K562 (cell line): ENCODE measurements around the gene CETN1. TPM values are rescaled to one million over a fixed set of nuclear protein-coding genes. Genes with fewer than 3 reads are reported as not detected.

Experiments
- ATAC-seq: fragments of 200-7000 bp; cut with Tn5 transposase; 3 replicates; pipeline ENCODE4 v1.9.1; 2020; ENCODE audit warnings: moderate library complexity
- BruUV-seq: library from RNA; stranded (reverse); fragments of 400-500 nt; replicated peaks from 2 replicates; lab custom pipeline; 2021; lab: Mats Ljungman, UMichigan
- CTCF ChIA-PET: fragments of 300-600 bp; formaldehyde crosslinking; extraction: SDS; loops from one replicate; lab custom pipeline; 2021; ENCODE audit warnings: low intra/inter-chr PET ratio; lab: Yijun Ruan, JAX
- POLR2A ChIA-PET: fragments of 300-600, 350-650 bp; sonication (Branson Sonifier 250); formaldehyde crosslinking; extraction: SDS; loops from one replicate; lab custom pipeline; 2021; ENCODE audit warnings: antibody characterized with exemption, inconsistent platforms; lab: Yijun Ruan, JAX
- DNase-seq, 4 experiments: peaks; one replicate each; pipeline versions ENCODE4 v3.0.0 to v3.0.0-alpha.2; 2011 to 2018; ENCODE audit warnings: low spot score in 3 of 4, mixed read lengths in 3 of 4; ENCODE audit errors: extremely low read depth in 1 of 4
- FAIRE-seq: peaks from 2 replicates; lab custom pipeline; 2011; peaks lifted over from hg19 to GRCh38; lab: Jason Lieb, UNC
- H2AFZ ChIP-seq: 2 replicates; pipeline ENCODE4 v1.6.0; 2011; ENCODE audit warnings: low read depth, low read length, control low read depth, inconsistent platforms
- H3K27ac ChIP-seq: fragments of 200-600 bp; 3 replicates; pipeline ENCODE4 v1.8.0; 2011; ENCODE audit warnings: low read depth, mild to moderate bottlenecking, control low read depth, inconsistent platforms, low read length, moderate library complexity, mixed read lengths; ENCODE audit errors: extremely low read depth
- H3K27me3 ChIP-seq, 2 experiments: fragments of 300-600 bp in 1 of 2; 2 replicates in 1 of 2; 3 replicates in 1 of 2; pipeline versions ENCODE4 v1.6.0 to v1.8.0; 2011; ENCODE audit warnings: inconsistent platforms in 2 of 2, low read length in 2 of 2, mild to moderate bottlenecking in 1 of 2, mixed read lengths in 1 of 2, moderate library complexity in 1 of 2; ENCODE audit not compliant: control insufficient read depth in 2 of 2, insufficient read depth in 2 of 2
- H3K36me3 ChIP-seq: fragments of 300-600 bp; 3 replicates; pipeline ENCODE4 v1.8.0; 2011; ENCODE audit warnings: mild to moderate bottlenecking, low read length, inconsistent platforms; ENCODE audit not compliant: control insufficient read depth, insufficient read depth
- H3K4me1 ChIP-seq, 2 experiments: fragments of 200-600 bp in 1 of 2; replicated peaks in 1 of 2; 2 replicates in 1 of 2; 3 replicates in 1 of 2; pipeline versions ENCODE4 v1.5.1 to v1.8.0; 2011; ENCODE audit warnings: inconsistent platforms in 2 of 2, low read length in 2 of 2, mild to moderate bottlenecking in 1 of 2, mixed read lengths in 1 of 2, moderate library complexity in 1 of 2; ENCODE audit not compliant: control insufficient read depth in 2 of 2, insufficient read depth in 2 of 2
- H3K4me2 ChIP-seq: 2 replicates; pipeline ENCODE4 v1.6.1; 2011; ENCODE audit warnings: low read length, control low read depth, inconsistent platforms, mixed read lengths; ENCODE audit not compliant: insufficient read depth
- H3K4me3 ChIP-seq: fragments of 200-600 bp; sonication (generic), shearing (Covaris generic); 2 replicates; pipeline ENCODE4 v1.5.1; 2016; ENCODE audit warnings: control low read depth, inconsistent platforms
- H3K79me2 ChIP-seq: fragments of 200-600 bp; 3 replicates; pipeline ENCODE4 v1.8.0; 2011; ENCODE audit warnings: low read length, inconsistent platforms; ENCODE audit not compliant: control insufficient read depth, insufficient read depth
- H3K9ac ChIP-seq, 2 experiments: 2 replicates each; pipeline versions ENCODE4 v1.6.0 to v1.6.1; 2011; ENCODE audit warnings: low read depth in 2 of 2, low read length in 2 of 2, control low read depth in 1 of 2, inconsistent platforms in 1 of 2, mild to moderate bottlenecking in 1 of 2, mixed read lengths in 1 of 2; ENCODE audit not compliant: insufficient read depth in 1 of 2
- H3K9me1 ChIP-seq: one replicate; pipeline ENCODE4 v1.6.0; 2011; ENCODE audit warnings: inconsistent platforms, mild to moderate bottlenecking, low read length, moderate library complexity; ENCODE audit not compliant: control insufficient read depth, insufficient read depth
- H3K9me3 ChIP-seq: replicated peaks from 2 replicates; pipeline ENCODE4 v1.5.1; 2011; ENCODE audit warnings: low read depth, low read length, inconsistent platforms; ENCODE audit not compliant: control insufficient read depth, insufficient read depth
- H4K20me1 ChIP-seq: replicated peaks from 2 replicates; pipeline ENCODE4 v1.6.1; 2011; ENCODE audit warnings: low read length, inconsistent platforms, mixed read lengths; ENCODE audit not compliant: control insufficient read depth, insufficient read depth
- C11orf30 ChIP-seq: fragments of 450-650 bp; IDR thresholded peaks from 2 replicates; pipeline ENCODE4 v1.6.1; 2016; ENCODE audit warnings: low read depth, mild to moderate bottlenecking
- CHD4 ChIP-seq: fragments of 200-600 bp; sonication (generic); IDR thresholded peaks from 3 replicates; pipeline ENCODE4 v1.6.1; 2012; ENCODE audit warnings: low read depth, mild to moderate bottlenecking, mixed read lengths, low read length, inconsistent platforms; ENCODE audit not compliant: insufficient read depth, insufficient replicate concordance, poor library complexity, severe bottlenecking
- HSF4 ChIP-seq: fragments of 250-450 bp; sonication (Bioruptor Pico); IDR thresholded peaks from 2 replicates; pipeline ENCODE4 v2.1.2; 2022; ENCODE audit warnings: mild to moderate bottlenecking, moderate library complexity, borderline replicate concordance
- ILF3 ChIP-seq: fragments of 450-650 bp; IDR thresholded peaks from 2 replicates; pipeline ENCODE4 v1.6.1; 2018; ENCODE audit warnings: antibody characterized with exemption, mild to moderate bottlenecking, moderate library complexity, borderline replicate concordance
- KLF13 ChIP-seq: fragments of 450-650 bp; IDR thresholded peaks from 2 replicates; pipeline ENCODE4 v1.6.1; 2016; ENCODE audit warnings: missing genetic modification characterization, low read depth, mild to moderate bottlenecking, missing compliant biosample characterization, moderate library complexity, borderline replicate concordance
- PTBP1 ChIP-seq: fragments of 200-400 bp; formaldehyde crosslinking; IDR thresholded peaks from 2 replicates; pipeline ENCODE4 v1.6.1; 2017; ENCODE audit warnings: low read depth, low read length
- RNF2 ChIP-seq: sonication (generic); IDR thresholded peaks from 2 replicates; pipeline ENCODE4 v1.6.1; 2016
- SRSF3 ChIP-seq: fragments of 200-400 bp; formaldehyde crosslinking; IDR thresholded peaks from 2 replicates; pipeline ENCODE4 v1.6.1; 2016; ENCODE audit warnings: mild to moderate bottlenecking, low read length, moderate library complexity; ENCODE audit not compliant: insufficient read depth
- TBL1XR1 ChIP-seq, 2 experiments: IDR thresholded peaks; 2 replicates each; pipeline ENCODE4 v1.6.1; 2012; ENCODE audit warnings: improper control_type of control experiment in 2 of 2, low read length in 2 of 2, mild to moderate bottlenecking in 1 of 2
- ZNF316 ChIP-seq: fragments of 450-650 bp; IDR thresholded peaks from 2 replicates; pipeline ENCODE4 v1.6.1; 2016
- ZNF41 ChIP-seq: fragments of 250-450 bp; sonication (Bioruptor Pico); conservative IDR thresholded peaks from 2 replicates; pipeline ENCODE4 v1.4.0; 2020; ENCODE audit warnings: mild to moderate bottlenecking
- ZNF551 ChIP-seq: fragments of 250-450 bp; sonication (Bioruptor Pico); IDR thresholded peaks from 2 replicates; pipeline ENCODE4 v1.5.0; 2021; ENCODE audit warnings: mild to moderate bottlenecking, moderate library complexity
- WGBS: fragments of 100-300 bp; shearing (Covaris generic); methylation state at CpG from one replicate; pipeline ENCODE4 v1.1.6; 2016; ENCODE audit warnings: low coverage, mixed read lengths; ENCODE audit not compliant: insufficient coverage; ENCODE audit errors: missing lambda C conversion rate; 5-methylcytosine and 5-hydroxymethylcytosine counted together
- in situ Hi-C: fragments of 300-500 bp; cut with MboI; formaldehyde crosslinking; loops from 4 replicates; pipeline ENCODE4 v1.15.0; 2018; ENCODE audit warnings: inconsistent platforms, mixed read lengths
- intact Hi-C: fragments of 100-400 bp; cut with micrococcal nuclease; formaldehyde crosslinking; loops from 2 replicates; pipeline ENCODE4 v1.14.2; 2022
- polyA plus RNA-seq, 8 experiments: library from polyadenylated mRNA; depleted of rRNA in 4 of 8; stranded (reverse) in 5 of 8; unstranded in 3 of 8; fragments of >200 nt; fragmentation: Nextera tagmentation in 2 of 8; fragmentation: Illumina TruSeq in 1 of 8; extraction: Ambion mirVana in 2 of 8; extraction: Trizol in 1 of 8; gene quantifications; 2 replicates each; pipeline versions ENCODE4 v1.2.1 to v1.2.3, GENCODE V29; 2011 to 2014; ENCODE audit warnings: inconsistent platforms in 1 of 8, missing spikeins in 1 of 8
- total RNA-seq, 7 experiments: library from RNA; depleted of rRNA in 6 of 7; stranded (reverse); fragments of >200 nt in 6 of 7; fragmentation: Illumina TruSeq in 2 of 7; extraction: Trizol in 2 of 7; gene quantifications; 2 replicates each; pipeline versions ENCODE4 v1.2.1 to v1.2.3, GENCODE V29; 2011 to 2021; ENCODE audit warnings: low replicate concordance in 1 of 7
- TF ChIP-seq, protein P1 (sequence below): conservative IDR thresholded peaks from 2 replicates; pipeline ENCODE4 v1.6.1; 2011; ENCODE audit warnings: low read depth, mild to moderate bottlenecking, low read length; ENCODE audit not compliant: control insufficient read depth
- TF ChIP-seq, protein P2 (sequence below): fragments of 250-450 bp; sonication (Bioruptor Pico); IDR thresholded peaks from 2 replicates; pipeline ENCODE4 v1.4.0; 2020; ENCODE audit warnings: mild to moderate bottlenecking

Gene CETN1
- total and polyA plus RNA-seq, 9 of the 15 experiments (the other 6 are each of a cell fraction or from before 2014, with no cell fraction given), result 0.07 to 0.34 (median 0.19) TPM; not detected in 3

DNA sequence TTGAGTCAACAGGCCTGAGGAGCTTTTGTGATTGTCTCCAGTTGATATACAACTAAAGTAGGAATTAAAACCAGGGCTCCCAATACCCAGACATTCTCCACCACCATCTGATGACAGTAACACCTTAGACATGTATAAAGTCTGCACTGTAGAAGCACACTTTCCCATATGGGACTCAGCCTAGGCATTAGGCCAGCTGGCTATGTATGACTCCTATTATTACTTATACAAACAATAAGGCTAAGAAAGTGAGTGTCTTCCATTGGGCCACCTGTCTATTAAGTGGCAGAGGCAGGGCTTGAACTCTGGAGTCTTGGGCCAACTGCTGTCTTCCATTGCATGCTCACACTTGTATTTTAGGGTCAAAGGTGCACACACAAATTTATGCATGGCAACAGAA is 47.5 kb upstream of the CETN1 start:
- no peak for FAIRE-seq
- no peak overlapping the region for H2AFZ ChIP-seq
- no peak overlapping the region for H3K9ac ChIP-seq
- peaks cover 5 to 6% of the 10 kb centered on the region in 2 experiments; a peak in 2 of 5 replicates for H3K27me3 ChIP-seq
- H3K9me3 ChIP-seq, result no peaks in the 10 kb centered on the region
- no peak for ATAC-seq
- DNase-seq, result no peak
- H3K9me1 ChIP-seq, result no peaks in the 10 kb centered on the region
- H4K20me1 ChIP-seq, result no peaks in the 10 kb centered on the region
- BruUV-seq, result no TSS peak
- intact Hi-C loops (no loop called here), in situ Hi-C loops (no loop called here)
- H3K4me2 ChIP-seq, result no peak overlapping the region
- H3K4me3 ChIP-seq, result no peak overlapping the region
- H3K4me1 ChIP-seq, result no peaks in the 10 kb centered on the region; a peak in 2 of 5 replicates
- POLR2A ChIA-PET, result interaction anchor here (2.0 kb wide), 1 partner anchor 9 kb away, joined by 9 read pairs; no protein-coding TSS in a partner anchor
- no peaks in the 10 kb centered on the region for H3K36me3 ChIP-seq
- TF ChIP-seq ILF3 (no peak), SRSF3 (no peak), C11orf30 (no peak)
- no peaks in the 10 kb centered on the region for H3K79me2 ChIP-seq
- CTCF ChIA-PET, result no interaction called here
- H3K27ac ChIP-seq, result no peak overlapping the region

GRCh38 chr18:533995-534601 is 46.1 kb upstream of the CETN1 start:
- Histone ChIP-seq H3K4me1 (no peaks in the 10 kb centered on the region; a peak in 2 of 5 replicates), H3K79me2 (no peaks in the 10 kb centered on the region), H3K9me1 (no peaks in the 10 kb centered on the region), H3K27ac (no peak overlapping the region), H3K4me2 (no peak overlapping the region), H4K20me1 (no peaks in the 10 kb centered on the region), H3K9ac (no peak overlapping the region), H3K27me3 (peaks cover 3% of the 10 kb centered on the region in 2 experiments; a peak in 2 of 5 replicates), H3K4me3 (no peak overlapping the region), H2AFZ (no peak overlapping the region), H3K36me3 (no peaks in the 10 kb centered on the region), H3K9me3 (no peaks in the 10 kb centered on the region)
- CTCF ChIA-PET, result no interaction called here
- POLR2A ChIA-PET, result interaction anchor here (0.7 to 2.0 kb wide), 4 partner anchors 10 to 35 kb away, joined by 3 to 9 read pairs (median 3); no protein-coding TSS in a partner anchor
- 7% methylated on average over 6 of the region's 6 CpGs for WGBS
- ATAC-seq (no peak), FAIRE-seq (no peak), DNase-seq (no peak)
- BruUV-seq, result no TSS peak
- intact Hi-C loops (no loop called here), in situ Hi-C loops (no loop called here)
- TF ChIP-seq HSF4 (CRISPR knock-in tag), result no peak
- TF ChIP-seq PTBP1, result no peak
- TF ChIP-seq, protein P1, sequence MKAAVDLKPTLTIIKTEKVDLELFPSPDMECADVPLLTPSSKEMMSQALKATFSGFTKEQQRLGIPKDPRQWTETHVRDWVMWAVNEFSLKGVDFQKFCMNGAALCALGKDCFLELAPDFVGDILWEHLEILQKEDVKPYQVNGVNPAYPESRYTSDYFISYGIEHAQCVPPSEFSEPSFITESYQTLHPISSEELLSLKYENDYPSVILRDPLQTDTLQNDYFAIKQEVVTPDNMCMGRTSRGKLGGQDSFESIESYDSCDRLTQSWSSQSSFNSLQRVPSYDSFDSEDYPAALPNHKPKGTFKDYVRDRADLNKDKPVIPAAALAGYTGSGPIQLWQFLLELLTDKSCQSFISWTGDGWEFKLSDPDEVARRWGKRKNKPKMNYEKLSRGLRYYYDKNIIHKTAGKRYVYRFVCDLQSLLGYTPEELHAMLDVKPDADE, result no peak
- TF ChIP-seq ZNF316, result no peak
- TF ChIP-seq ZNF551 (CRISPR knock-in tag), result no peak
- no peak for TF ChIP-seq TBL1XR1 (IDR thresholded peaks at IDR 0.05; ENCODE audit: low read length in 2 of 2)
- no peak for TF ChIP-seq RNF2
- TF ChIP-seq ZNF41 (CRISPR knock-in tag), result no peak
- TF ChIP-seq CHD4, result no peak
- TF ChIP-seq KLF13 (tag), result no peak
- TF ChIP-seq, protein P2, sequence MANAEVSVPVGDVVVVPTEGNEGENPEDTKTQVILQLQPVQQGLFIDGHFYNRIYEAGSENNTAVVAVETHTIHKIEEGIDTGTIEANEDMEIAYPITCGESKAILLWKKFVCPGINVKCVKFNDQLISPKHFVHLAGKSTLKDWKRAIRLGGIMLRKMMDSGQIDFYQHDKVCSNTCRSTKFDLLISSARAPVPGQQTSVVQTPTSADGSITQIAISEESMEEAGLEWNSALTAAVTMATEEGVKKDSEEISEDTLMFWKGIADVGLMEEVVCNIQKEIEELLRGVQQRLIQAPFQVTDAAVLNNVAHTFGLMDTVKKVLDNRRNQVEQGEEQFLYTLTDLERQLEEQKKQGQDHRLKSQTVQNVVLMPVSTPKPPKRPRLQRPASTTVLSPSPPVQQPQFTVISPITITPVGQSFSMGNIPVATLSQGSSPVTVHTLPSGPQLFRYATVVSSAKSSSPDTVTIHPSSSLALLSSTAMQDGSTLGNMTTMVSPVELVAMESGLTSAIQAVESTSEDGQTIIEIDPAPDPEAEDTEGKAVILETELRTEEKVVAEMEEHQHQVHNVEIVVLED, result no peak
